ENCODE results near the gene NOS3. TPM values are rescaled to one million over a fixed set of nuclear protein-coding genes. Genes with fewer than 3 reads are reported as not detected.

Gene NOS3
- total and polyA plus RNA-seq, 9 of the 15 experiments (the other 6 are each of a cell fraction or from before 2014, with no cell fraction given) = 1.1 to 121 (median 23.6) TPM

- TF ChIP-seq ETV1 (tag; conservative IDR thresholded peaks at IDR 0.05; ENCODE audit: low read depth) (0 out of 2 replicates have a peak, but pooled peaks have one; percentile 37), L3MBTL2 (IDR thresholded peaks at IDR 0.05) (peak; percentile 86), CBX1 (IDR thresholded peaks at IDR 0.05; ENCODE audit: low read depth) (peak; percentile 77), MXD1 (CRISPR knock-in tag; IDR thresholded peaks at IDR 0.05; ENCODE audit: borderline replicate concordance, poor library complexity, severe bottlenecking) (no peak), ZNF79 (CRISPR knock-in tag; IDR thresholded peaks at IDR 0.05; ENCODE audit: low read depth) (no peak), TAF1 (IDR thresholded peaks at IDR 0.05; ENCODE audit: control insufficient read depth, extremely low read depth, insufficient read depth, low read length, severe bottlenecking) (peak; percentile 50), ZBTB11 (CRISPR knock-in tag; IDR thresholded peaks at IDR 0.05) (peak in 1 of 3 experiments; percentile 38; a peak in 1 of 6 replicates), CTCF (IDR thresholded peaks at IDR 0.05 in 2 of 3, conservative IDR thresholded peaks at IDR 0.05 in 1 of 3; ENCODE audit: insufficient read depth in 2 of 3, low read depth in 1 of 3, low read length in 3 of 3) (peak; percentile 95 to 100 (median 98)), MAZ (CRISPR knock-in tag; conservative IDR thresholded peaks at IDR 0.05 in 1 of 2, IDR thresholded peaks at IDR 0.05 in 1 of 2) (peak; percentile 78 to 97; a peak in 3 of 4 replicates), PRDM10 (IDR thresholded peaks at IDR 0.05; ENCODE audit: partially characterized antibody) (peak; percentile 59), NFXL1 (CRISPR knock-in tag; IDR thresholded peaks at IDR 0.05) (no peak)
Measured at GRCh38 chr7:151017953-151018420, 27.2 kb downstream of the NOS3 start (continued).

All from K562 (cell line).